Stimulated activated CD4-positive, alpha-beta T cell treated with anti-CD3 and anti-CD28 coated beads, TNF-alpha, amount 100 ng/mL, for 48 hours (primary cell): ENCODE results near the gene SPANXA2.
"Not testable (repeated sequence)": the region's sequence is repeated elsewhere in the genome, so short reads cannot be mapped to it uniquely, and the experiment has no call there.

Experiments used
- DNase-seq, 3 donors: peaks; one replicate each; pipeline ENCODE4 v3.0.0-alpha.2; 2020; ENCODE audit warnings: low read depth in 3 of 3

Gene SPANXA2, protein sequence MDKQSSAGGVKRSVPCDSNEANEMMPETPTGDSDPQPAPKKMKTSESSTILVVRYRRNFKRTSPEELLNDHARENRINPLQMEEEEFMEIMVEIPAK

DNA sequence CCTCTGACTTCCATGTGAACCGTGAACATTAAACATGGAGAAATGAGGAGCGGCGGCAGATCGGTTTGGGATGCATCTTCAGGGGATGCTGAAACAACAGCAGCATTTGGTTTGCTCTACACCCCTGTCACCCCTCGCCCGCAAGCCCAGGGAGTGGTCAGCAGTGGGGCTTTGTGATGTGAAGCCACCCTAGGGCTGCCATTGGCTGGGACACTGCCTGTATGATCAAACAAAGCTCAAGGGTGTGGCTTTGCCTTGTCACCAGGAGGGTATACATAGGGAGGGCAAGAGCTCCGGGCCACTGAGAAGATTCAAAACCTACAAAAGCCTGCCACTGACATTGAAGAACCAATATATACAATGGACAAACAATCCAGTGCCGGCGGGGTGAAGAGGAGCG lies at the start of gene SPANXA2:
Gene SPANXA2 (plus strand): TSS at position 301 of the 400 bp plus-strand sequence. CDS start 60 bp downstream, at position 361.
- DNase-seq = not testable (repeated sequence)

DNA sequence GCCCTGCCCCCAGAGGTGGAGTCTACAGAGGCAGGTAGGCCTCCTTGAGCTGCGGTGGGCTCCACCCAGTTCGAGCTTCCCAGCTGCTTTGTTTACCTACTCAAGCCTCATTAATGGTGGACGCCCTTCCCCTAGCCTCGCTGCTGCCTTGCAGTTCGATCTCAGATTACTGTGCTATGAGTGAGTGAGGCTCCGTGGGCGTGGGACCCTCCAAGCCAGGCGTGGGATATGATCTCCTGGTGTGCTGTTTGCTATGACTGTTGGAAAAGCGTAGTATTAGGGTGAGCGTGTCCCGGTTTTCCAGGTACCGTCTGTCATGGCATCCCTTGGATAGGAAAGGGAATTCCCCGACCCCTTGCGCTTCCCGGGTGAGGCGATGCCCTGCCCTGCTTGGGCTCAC lies 47.0 kb upstream of the SPANXA2 start:
- DNase-seq = not testable (repeated sequence)

DNA sequence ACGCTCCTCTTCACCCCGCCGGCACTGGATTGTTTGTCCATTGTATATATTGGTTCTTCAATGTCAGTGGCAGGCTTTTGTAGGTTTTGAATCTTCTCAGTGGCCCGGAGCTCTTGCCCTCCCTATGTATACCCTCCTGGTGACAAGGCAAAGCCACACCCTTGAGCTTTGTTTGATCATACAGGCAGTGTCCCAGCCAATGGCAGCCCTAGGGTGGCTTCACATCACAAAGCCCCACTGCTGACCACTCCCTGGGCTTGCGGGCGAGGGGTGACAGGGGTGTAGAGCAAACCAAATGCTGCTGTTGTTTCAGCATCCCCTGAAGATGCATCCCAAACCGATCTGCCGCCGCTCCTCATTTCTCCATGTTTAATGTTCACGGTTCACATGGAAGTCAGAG lies 4.9 kb upstream of the SPANXA2 start, which contains the start of gene SPANXA1:
Gene SPANXA1 (minus strand): TSS at position 101 of the 400 bp plus-strand sequence. CDS start 60 bp downstream, at position 41.
- DNase-seq = not testable (repeated sequence)

DNA sequence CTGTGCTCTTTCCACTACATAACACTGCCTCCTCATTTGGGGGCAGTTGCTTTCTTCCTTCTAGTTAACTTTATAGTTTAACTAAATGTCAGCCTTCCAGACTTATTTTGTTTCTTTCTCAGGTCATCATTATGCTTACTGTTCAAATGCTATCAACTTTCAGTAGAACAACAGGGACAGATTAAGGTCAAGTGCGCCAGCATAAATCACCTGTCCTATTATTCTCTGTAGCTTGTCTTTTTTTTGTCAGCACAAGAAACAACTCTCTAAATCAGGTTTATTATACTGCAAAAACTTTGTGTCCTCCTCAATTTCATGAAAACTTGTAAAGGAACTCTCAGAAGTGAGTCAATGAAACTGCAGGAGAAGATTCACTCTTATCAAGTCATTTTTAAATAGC lies 19.6 kb downstream of the SPANXA2 start:
- DNase-seq = no peak

- no peak for DNase-seq
These were observed 29.8 kb downstream of the SPANXA2 start for GRCh38 chrX:141619336-141619735.

DNA sequence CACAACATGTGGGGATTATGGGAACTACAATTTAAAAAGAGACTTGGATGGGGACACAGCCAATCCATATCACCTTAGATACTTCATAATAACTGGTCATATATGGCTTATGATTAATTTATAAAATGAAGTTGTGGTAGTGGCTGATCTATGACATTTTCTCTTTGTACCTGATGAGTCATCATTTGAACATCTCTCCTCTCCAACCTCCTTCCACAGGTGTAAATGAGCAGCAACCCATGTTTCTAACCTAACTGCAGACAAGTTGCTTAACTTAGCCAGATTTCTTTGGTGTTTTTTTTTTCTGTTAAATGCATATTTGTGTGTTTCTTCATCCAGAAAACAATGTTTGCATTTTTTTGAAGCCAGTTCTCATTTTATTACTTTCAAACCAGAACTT lies 42.6 kb downstream of the SPANXA2 start:
- no peak for DNase-seq

GRCh38 chrX:141638550-141638949 lies 49.0 kb downstream of the SPANXA2 start:
- DNase-seq = no peak
